Peyer's patch (tissue), 4 donors: Measurements from ENCODE around the gene MAP2K4. TPM values are rescaled to one million over a fixed set of nuclear protein-coding genes. Genes with fewer than 3 reads are reported as not detected.

ENCODE experiments used
- DNase-seq, 3 donors: peaks; one replicate each; pipeline ENCODE4 v3.0.0-alpha.2; 2017 to 2019
- H3K27ac ChIP-seq, 4 donors: fragments of 200-600 bp; sonication (generic); one replicate each; pipeline ENCODE4 v1.5.1; 2016 to 2019
- H3K27me3 ChIP-seq, 2 donors: fragments of 200-600 bp; sonication (generic); one replicate each; pipeline ENCODE4 v1.5.1; 2019
- H3K36me3 ChIP-seq, 3 donors: fragments of 200-600 bp; sonication (generic); one replicate each; pipeline ENCODE4 v1.5.1; 2016 to 2019
- H3K4me1 ChIP-seq, 4 donors: fragments of 200-600 bp; sonication (generic); one replicate each; pipeline ENCODE4 v1.5.1; 2016 to 2019
- H3K4me3 ChIP-seq, 4 donors: fragments of 200-600 bp; sonication (generic); 1 replicate in 3 of 4; 2 replicates in 1 of 4; pipeline ENCODE4 v1.5.1; 2016 to 2019; ENCODE audit warnings: mild to moderate bottlenecking in 1 of 4
- H3K9me3 ChIP-seq, 4 donors: fragments of 200-600 bp; sonication (generic); one replicate each; pipeline ENCODE4 v1.5.1; 2016 to 2019; ENCODE audit warnings: mild to moderate bottlenecking in 1 of 4
- POLR2A ChIP-seq, 2 donors: fragments of 450-650 bp; IDR thresholded peaks; one replicate each; pipeline ENCODE4 v1.5.1; 2017; ENCODE audit warnings: antibody characterized with exemption in 2 of 2, mild to moderate bottlenecking in 2 of 2, moderate library complexity in 2 of 2
- total RNA-seq, 4 donors: library from RNA; depleted of rRNA; stranded (reverse); fragments of >200 nt; gene quantifications; one replicate each; pipeline ENCODE4 v1.1.0, GENCODE V29; 2016
- TF ChIP-seq, protein P1 (sequence below), 6 experiments: fragments of 450-650 bp in 4 of 6; fragments of 200-600 bp in 2 of 6; sonication (generic) in 1 of 6; IDR thresholded peaks; one replicate each; pipeline ENCODE4 v1.5.1; 2017 to 2019; ENCODE audit warnings: antibody characterized with exemption in 6 of 6, mild to moderate bottlenecking in 3 of 6, moderate library complexity in 1 of 6

The MAP2K4 gene
- total RNA-seq, 4 donors from 2014 or later = 17.7 to 34.7 (median 27.7) TPM

DNA sequence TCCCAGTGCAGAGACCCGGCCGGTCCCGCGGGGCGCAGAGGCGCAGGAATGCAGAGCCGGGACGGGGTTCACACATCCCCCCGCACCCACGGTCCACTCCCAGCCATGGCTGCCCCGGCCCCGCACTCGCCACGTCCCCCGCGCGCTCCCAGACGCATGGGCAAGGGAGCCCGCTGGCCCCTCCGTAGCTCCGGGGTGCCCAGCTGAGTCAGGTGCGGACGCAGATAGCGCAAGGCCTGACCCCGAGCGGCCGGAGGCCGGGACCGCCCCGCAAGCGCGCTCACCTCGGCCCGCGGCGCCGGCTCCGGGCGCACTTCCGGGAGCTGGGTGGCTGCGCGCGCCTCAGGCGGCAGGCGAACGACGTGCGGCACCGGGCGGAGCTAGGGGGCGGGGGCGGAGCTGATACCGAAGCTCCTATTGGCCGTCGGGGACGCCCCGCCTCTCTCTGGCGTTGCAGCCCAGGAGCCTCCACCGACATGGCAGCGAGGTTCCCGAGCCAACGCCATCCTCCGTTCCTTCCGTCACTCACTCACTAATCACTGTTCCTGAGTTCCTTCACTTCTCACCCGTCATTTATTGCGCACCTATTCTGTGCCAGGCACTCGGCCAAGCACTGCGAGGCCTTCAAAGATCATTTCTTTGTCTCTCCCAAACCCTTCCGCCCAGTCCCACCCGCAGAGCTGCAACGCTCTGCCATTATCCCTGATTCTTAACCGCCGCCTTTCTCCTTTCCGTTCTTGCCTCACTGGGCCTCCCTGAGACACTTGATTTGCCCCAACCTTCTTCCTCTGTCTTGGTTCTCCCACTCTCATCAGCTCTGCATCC lies 23.3 kb upstream of the MAP2K4 start, which contains the start of gene ZNF18:
Gene ZNF18, minus strand, starts transcription at position 329 of the 825 bp plus-strand sequence. CDS start 4,646 bp downstream, outside the sequence.
- H3K4me1 ChIP-seq = no peaks in the 10 kb centered on the region
- TF ChIP-seq, protein P1, sequence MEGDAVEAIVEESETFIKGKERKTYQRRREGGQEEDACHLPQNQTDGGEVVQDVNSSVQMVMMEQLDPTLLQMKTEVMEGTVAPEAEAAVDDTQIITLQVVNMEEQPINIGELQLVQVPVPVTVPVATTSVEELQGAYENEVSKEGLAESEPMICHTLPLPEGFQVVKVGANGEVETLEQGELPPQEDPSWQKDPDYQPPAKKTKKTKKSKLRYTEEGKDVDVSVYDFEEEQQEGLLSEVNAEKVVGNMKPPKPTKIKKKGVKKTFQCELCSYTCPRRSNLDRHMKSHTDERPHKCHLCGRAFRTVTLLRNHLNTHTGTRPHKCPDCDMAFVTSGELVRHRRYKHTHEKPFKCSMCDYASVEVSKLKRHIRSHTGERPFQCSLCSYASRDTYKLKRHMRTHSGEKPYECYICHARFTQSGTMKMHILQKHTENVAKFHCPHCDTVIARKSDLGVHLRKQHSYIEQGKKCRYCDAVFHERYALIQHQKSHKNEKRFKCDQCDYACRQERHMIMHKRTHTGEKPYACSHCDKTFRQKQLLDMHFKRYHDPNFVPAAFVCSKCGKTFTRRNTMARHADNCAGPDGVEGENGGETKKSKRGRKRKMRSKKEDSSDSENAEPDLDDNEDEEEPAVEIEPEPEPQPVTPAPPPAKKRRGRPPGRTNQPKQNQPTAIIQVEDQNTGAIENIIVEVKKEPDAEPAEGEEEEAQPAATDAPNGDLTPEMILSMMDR (IDR thresholded peaks at IDR 0.05) = no peak
- TF ChIP-seq POLR2A (IDR thresholded peaks at IDR 0.05) = peak; percentile 90 to 97

DNA sequence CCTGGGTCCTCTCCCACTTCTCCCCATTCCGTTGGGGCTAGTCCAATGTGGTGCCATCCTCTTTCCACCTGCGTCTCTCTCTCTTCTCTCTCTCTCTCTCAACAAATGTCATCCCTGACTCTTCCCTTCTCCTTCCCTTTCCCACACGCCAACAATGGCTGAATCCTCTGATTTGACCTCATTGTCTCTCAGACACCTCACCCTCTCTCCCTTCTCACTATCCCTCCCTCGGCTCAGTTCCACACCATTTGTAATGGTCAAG lies 22.8 kb upstream of the MAP2K4 start:
- Histone ChIP-seq H3K27me3 (no peaks in the 10 kb centered on the region), H3K36me3 (no peaks in the 10 kb centered on the region), H3K27ac (peak overlapping the region; percentile 80 to 96 (median 92)), H3K9me3 (no peaks in the 10 kb centered on the region), H3K4me1 (no peaks in the 10 kb centered on the region), H3K4me3 (peak overlapping the region; percentile 58 to 94 (median 84))
- TF ChIP-seq POLR2A (IDR thresholded peaks at IDR 0.05) = no peak
- TF ChIP-seq, protein P1 (IDR thresholded peaks at IDR 0.05) = no peak
- DNase-seq = no peak

More for the DNA sequence above, 23.3 kb upstream of the MAP2K4 start, which contains the start of gene ZNF18:
- peak within 1 kb of the TSS; percentile 80 to 96 (median 92) for H3K27ac ChIP-seq
- H3K4me3 ChIP-seq = peak within 1 kb of the TSS; percentile 58 to 94 (median 84)
- peaks cover 0 to 4% (median 0%) of the 10 kb centered on the region in 3 donors for H3K36me3 ChIP-seq
- no peaks in the 10 kb centered on the region for H3K27me3 ChIP-seq
- H3K9me3 ChIP-seq = no peaks in the 10 kb centered on the region
- DNase-seq = peak; percentile 95 to 99 (median 99)

DNA sequence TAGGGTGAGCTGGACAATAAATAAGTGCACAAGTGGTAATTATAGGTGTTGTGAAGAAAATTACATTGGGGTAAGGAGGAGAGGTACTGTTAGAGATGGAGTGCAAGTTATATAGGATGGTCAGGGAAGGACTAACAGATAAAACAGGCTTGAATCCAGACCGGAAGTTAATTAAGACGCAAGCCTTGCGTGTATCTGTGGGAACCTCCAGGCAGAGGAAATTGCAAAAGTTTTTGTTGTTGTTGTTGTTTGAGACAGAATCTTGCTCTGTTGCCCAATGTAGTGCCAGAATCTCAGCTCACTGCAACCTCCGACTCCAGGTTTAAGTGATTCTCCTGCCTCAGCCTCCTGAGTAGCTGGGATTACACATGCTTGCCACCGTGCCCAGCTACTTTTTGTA lies 21.0 kb upstream of the MAP2K4 start:
- H3K27ac ChIP-seq = no peak overlapping the region
- no peak overlapping the region for H3K4me3 ChIP-seq
- TF ChIP-seq, protein P1 (IDR thresholded peaks at IDR 0.05) = no peak
- TF ChIP-seq POLR2A (IDR thresholded peaks at IDR 0.05) = no peak
- no peaks in the 10 kb centered on the region for H3K4me1 ChIP-seq
- no peak for DNase-seq
- H3K27me3 ChIP-seq = no peaks in the 10 kb centered on the region
- H3K36me3 ChIP-seq = no peaks in the 10 kb centered on the region
- H3K9me3 ChIP-seq = no peaks in the 10 kb centered on the region

DNA sequence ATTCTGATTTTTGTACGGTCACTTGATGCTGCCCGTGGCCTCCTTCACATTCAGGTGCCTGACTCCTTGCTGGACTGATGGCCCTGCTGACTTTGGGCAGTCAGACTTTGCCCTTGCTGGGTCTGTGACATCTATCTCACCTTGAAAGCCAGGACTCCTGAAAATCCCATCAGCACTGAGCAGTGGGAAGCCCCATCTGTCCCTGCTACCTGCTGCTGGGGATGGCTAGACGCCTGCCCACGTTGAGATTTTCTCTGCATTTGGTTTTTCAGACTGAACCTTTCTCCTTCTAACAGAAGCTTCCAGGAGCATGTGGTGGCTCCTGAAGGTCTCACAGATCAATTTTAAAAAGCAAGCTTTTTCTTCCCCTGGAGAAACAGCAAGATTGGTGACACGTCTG lies 13.2 kb upstream of the MAP2K4 start:
- no peaks in the 10 kb centered on the region for H3K36me3 ChIP-seq
- H3K27me3 ChIP-seq = no peaks in the 10 kb centered on the region
- no peak overlapping the region for H3K27ac ChIP-seq
- no peak for DNase-seq
- H3K9me3 ChIP-seq = no peaks in the 10 kb centered on the region
- no peak overlapping the region for H3K4me3 ChIP-seq
- H3K4me1 ChIP-seq = no peaks in the 10 kb centered on the region
- TF ChIP-seq POLR2A (IDR thresholded peaks at IDR 0.05) = no peak

DNA sequence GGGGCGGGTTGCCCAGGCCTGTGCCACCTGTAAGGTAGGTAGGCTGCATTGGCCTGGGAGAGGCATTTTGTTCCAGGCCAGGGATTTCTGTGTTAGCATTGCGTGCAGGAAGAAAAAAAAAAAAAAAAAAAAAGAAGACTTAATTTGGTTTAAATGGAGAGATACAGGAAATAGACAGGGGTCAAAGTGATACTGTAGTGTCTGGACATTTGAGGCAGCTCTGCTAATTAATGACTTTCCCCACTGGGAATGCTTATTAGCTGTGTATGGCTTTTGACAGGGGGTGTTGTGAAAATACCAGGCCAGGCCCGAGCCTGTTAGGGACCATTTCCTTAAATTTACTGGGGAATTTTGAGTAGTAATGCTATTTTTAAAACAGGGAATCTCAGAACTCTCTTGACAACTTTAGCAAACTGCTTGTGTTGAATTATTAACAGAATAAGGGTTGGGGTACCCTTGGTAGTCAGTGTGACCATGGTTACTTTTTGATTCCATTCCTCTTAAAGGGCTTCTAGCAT lies 1.0 kb downstream of the MAP2K4 start:
- TF ChIP-seq POLR2A (IDR thresholded peaks at IDR 0.05) = no peak
- TF ChIP-seq, protein P1 (IDR thresholded peaks at IDR 0.05) = no peak
- Histone ChIP-seq H3K4me1 (peaks cover 0 to 22% (median 0%) of the 10 kb centered on the region in 4 donors), H3K9me3 (no peaks in the 10 kb centered on the region), H3K4me3 (peak overlapping the region; percentile 79 to 99 (median 95)), H3K27ac (peak overlapping the region in 3 of 4 donors; percentile 87 to 92 (median 90)), H3K27me3 (no peaks in the 10 kb centered on the region), H3K36me3 (no peaks in the 10 kb centered on the region)
- DNase-seq = no peak

DNA sequence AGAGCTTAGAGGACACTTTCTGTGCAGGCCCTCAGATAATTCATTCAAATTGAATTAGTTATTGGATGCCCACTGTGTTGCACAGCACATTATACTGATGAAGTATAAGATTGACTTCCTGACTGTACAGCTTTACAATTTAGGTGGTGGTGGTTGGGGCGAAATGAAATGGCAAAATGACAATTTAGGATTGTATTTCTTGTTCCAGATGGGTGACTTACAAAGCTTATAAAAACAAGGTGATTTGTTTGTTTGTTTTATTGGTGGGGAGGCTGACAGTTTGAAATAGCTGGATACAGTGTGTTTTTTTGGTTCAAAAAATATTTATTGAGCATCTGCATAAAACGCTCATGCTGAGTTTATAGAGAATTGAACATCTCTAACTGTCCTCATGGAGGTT lies 1.6 kb downstream of the MAP2K4 start:
- Histone ChIP-seq H3K27me3 (no peaks in the 10 kb centered on the region), H3K9me3 (no peaks in the 10 kb centered on the region), H3K27ac (no peak overlapping the region), H3K4me3 (no peak overlapping the region), H3K4me1 (peaks cover 0 to 22% (median 0%) of the 10 kb centered on the region in 4 donors), H3K36me3 (no peaks in the 10 kb centered on the region)
- no peak for DNase-seq
- TF ChIP-seq, protein P1 (IDR thresholded peaks at IDR 0.05) = no peak
- TF ChIP-seq POLR2A (IDR thresholded peaks at IDR 0.05) = no peak
